Measurements from ENCODE around the gene LIN7C.

Gene LIN7C

GRCh38 chr11:27514076-27514475 is 7.5 kb upstream of the LIN7C start:
- H3K4me3 ChIP-seq (ENCODE audit: low read length) = no peak overlapping the region
- no peak for DNase-seq (ENCODE audit: low read depth, low spot score)

GRCh38 chr11:27513389-27513788 is 6.8 kb upstream of the LIN7C start:
- H3K4me3 ChIP-seq (ENCODE audit: low read length) = no peak overlapping the region

GRCh38 chr11:27512238-27512637 is 5.7 kb upstream of the LIN7C start:
- no peak overlapping the region for H3K4me3 ChIP-seq (ENCODE audit: low read length)
- no peak for DNase-seq (ENCODE audit: low read depth, low spot score)

More at GRCh38 chr11:27513389-27513788, 6.8 kb upstream of the LIN7C start:
- no peak for DNase-seq (ENCODE audit: low read depth, low spot score)

GRCh38 chr11:27509908-27510307 is 3.3 kb upstream of the LIN7C start:
- DNase-seq (ENCODE audit: low read depth, low spot score) = no peak
- no peak overlapping the region for H3K4me3 ChIP-seq (ENCODE audit: low read length)

- no peak for DNase-seq (ENCODE audit: low read depth, low spot score)
- peak overlapping the region; percentile 100 for H3K4me3 ChIP-seq (ENCODE audit: low read length)
These were observed 1.2 kb upstream of the LIN7C start for GRCh38 chr11:27507557-27508322.

- DNase-seq (ENCODE audit: low read depth, low spot score) = peak; percentile 19
- H3K4me3 ChIP-seq (ENCODE audit: low read length) = peak overlapping the region; percentile 100
These were observed 788 bp downstream of the LIN7C start for GRCh38 chr11:27505781-27506180.

- DNase-seq (ENCODE audit: low read depth, low spot score) = no peak
- no peak overlapping the region for H3K4me3 ChIP-seq (ENCODE audit: low read length)
These were observed 2.4 kb downstream of the LIN7C start for GRCh38 chr11:27504205-27504604.

GRCh38 chr11:27501100-27501499 is 5.5 kb downstream of the LIN7C start:
- H3K4me3 ChIP-seq (ENCODE audit: low read length) = no peak overlapping the region
- DNase-seq (ENCODE audit: low read depth, low spot score) = no peak

- DNase-seq (ENCODE audit: low read depth, low spot score) = no peak
- H3K4me3 ChIP-seq (ENCODE audit: low read length) = no peak overlapping the region
These were observed 8.7 kb downstream of the LIN7C start for GRCh38 chr11:27497911-27498310.

GRCh38 chr11:27497284-27497866 is 9.2 kb downstream of the LIN7C start:
- no peak overlapping the region for H3K4me3 ChIP-seq (ENCODE audit: low read length)
- no peak for DNase-seq (ENCODE audit: low read depth, low spot score)

GRCh38 chr11:27496461-27496860 is 10.1 kb downstream of the LIN7C start:
- no peak overlapping the region for H3K4me3 ChIP-seq (ENCODE audit: low read length)

GRCh38 chr11:27495710-27496300 is 10.8 kb downstream of the LIN7C start:
- DNase-seq (ENCODE audit: low read depth, low spot score) = no peak
- no peak overlapping the region for H3K4me3 ChIP-seq (ENCODE audit: low read length)

More at GRCh38 chr11:27496461-27496860, 10.1 kb downstream of the LIN7C start:
- DNase-seq (ENCODE audit: low read depth, low spot score) = no peak

GRCh38 chr11:27489092-27489491 is 17.5 kb downstream of the LIN7C start:
- DNase-seq (ENCODE audit: low read depth, low spot score) = no peak
- H3K4me3 ChIP-seq (ENCODE audit: low read length) = no peak overlapping the region

- DNase-seq (ENCODE audit: low read depth, low spot score) = no peak
- no peak overlapping the region for H3K4me3 ChIP-seq (ENCODE audit: low read length)
These were observed 18.9 kb downstream of the LIN7C start for GRCh38 chr11:27487706-27488105.

- H3K4me3 ChIP-seq (ENCODE audit: low read length) = no peak overlapping the region
- DNase-seq (ENCODE audit: low read depth, low spot score) = peak; percentile 47
These were observed 20.4 kb downstream of the LIN7C start for GRCh38 chr11:27485930-27486773.

GRCh38 chr11:27482793-27483192 is 23.8 kb downstream of the LIN7C start:
- H3K4me3 ChIP-seq (ENCODE audit: low read length) = no peak overlapping the region
- DNase-seq (ENCODE audit: low read depth, low spot score) = no peak

- no peak for DNase-seq (ENCODE audit: low read depth, low spot score)
- H3K4me3 ChIP-seq (ENCODE audit: low read length) = no peak overlapping the region
These were observed 24.6 kb downstream of the LIN7C start for GRCh38 chr11:27481992-27482391.

- no peak for DNase-seq (ENCODE audit: low read depth, low spot score)
- no peak overlapping the region for H3K4me3 ChIP-seq (ENCODE audit: low read length)
These were observed 28.7 kb downstream of the LIN7C start for GRCh38 chr11:27477831-27478230.

- H3K4me3 ChIP-seq (ENCODE audit: low read length) = no peak overlapping the region
- no peak for DNase-seq (ENCODE audit: low read depth, low spot score)
These were observed 29.3 kb downstream of the LIN7C start for GRCh38 chr11:27477243-27477642.

GRCh38 chr11:27475622-27476021 is 30.9 kb downstream of the LIN7C start:
- H3K4me3 ChIP-seq (ENCODE audit: low read length) = no peak overlapping the region
- DNase-seq (ENCODE audit: low read depth, low spot score) = no peak

Data from Jurkat, Clone E6-1 (cell line).